ENCODE data around the gene PATE4. TPM values are rescaled to one million over a fixed set of nuclear protein-coding genes. Genes with fewer than 3 reads are reported as not detected.

Gene PATE4
- total RNA-seq, 1 donor from 2014 or later, result not detected

DNA sequence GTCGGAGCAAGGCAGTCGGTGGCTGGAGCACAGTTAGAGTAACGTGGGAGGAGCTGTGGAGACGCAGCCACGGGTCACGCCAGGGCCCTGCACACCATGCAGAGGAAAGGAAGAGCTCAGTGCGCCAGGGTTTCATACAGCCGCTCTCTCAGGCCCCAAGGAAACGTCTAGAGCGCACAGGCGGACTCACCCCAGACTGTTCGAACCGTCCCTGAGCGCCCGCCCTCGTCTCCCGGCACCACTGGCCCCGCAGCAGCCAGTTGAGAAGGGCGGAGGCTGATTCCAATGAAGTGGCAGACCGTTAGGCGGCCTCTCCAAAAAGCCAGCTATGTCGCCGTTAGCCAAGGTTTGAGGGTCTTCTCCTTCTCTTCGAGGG lies 53.9 kb downstream of the PATE4 start:
- Histone ChIP-seq H3K27me3 (no peaks in the 10 kb centered on the region), H3K36me3 (no peaks in the 10 kb centered on the region), H3K9me3 (no peaks in the 10 kb centered on the region), H3K4me1 (peaks cover 25% of the 10 kb centered on the region), H3K27ac (peak overlapping the region; percentile 89), H3K4me3 (peak overlapping the region; percentile 86 to 90)
- intact Hi-C loops (cut with DNase I), result no loop called here
- peak in 1 of 2 donors; percentile 90 for DNase-seq (ENCODE audit: extremely low spot score in 2 of 2)
- TF ChIP-seq, protein P1, sequence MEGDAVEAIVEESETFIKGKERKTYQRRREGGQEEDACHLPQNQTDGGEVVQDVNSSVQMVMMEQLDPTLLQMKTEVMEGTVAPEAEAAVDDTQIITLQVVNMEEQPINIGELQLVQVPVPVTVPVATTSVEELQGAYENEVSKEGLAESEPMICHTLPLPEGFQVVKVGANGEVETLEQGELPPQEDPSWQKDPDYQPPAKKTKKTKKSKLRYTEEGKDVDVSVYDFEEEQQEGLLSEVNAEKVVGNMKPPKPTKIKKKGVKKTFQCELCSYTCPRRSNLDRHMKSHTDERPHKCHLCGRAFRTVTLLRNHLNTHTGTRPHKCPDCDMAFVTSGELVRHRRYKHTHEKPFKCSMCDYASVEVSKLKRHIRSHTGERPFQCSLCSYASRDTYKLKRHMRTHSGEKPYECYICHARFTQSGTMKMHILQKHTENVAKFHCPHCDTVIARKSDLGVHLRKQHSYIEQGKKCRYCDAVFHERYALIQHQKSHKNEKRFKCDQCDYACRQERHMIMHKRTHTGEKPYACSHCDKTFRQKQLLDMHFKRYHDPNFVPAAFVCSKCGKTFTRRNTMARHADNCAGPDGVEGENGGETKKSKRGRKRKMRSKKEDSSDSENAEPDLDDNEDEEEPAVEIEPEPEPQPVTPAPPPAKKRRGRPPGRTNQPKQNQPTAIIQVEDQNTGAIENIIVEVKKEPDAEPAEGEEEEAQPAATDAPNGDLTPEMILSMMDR (IDR thresholded peaks at IDR 0.05), result no peak
- TF ChIP-seq POLR2A (IDR thresholded peaks at IDR 0.05) (no peak), POLR2AphosphoS5 (IDR thresholded peaks at IDR 0.05; ENCODE audit: insufficient read depth in 1 of 2, low read depth in 1 of 2) (no peak)

- H3K36me3 ChIP-seq, result no peaks in the 10 kb centered on the region
- H3K4me3 ChIP-seq, result peak within 1 kb of the TSS; percentile 86 to 90
- peaks cover 25% of the 10 kb centered on the region for H3K4me1 ChIP-seq
- intact Hi-C loops (cut with DNase I), result no loop called here
- H3K9me3 ChIP-seq, result no peaks in the 10 kb centered on the region
- DNase-seq (ENCODE audit: extremely low spot score in 2 of 2), result peak; percentile 96 to 97
- no peaks in the 10 kb centered on the region for H3K27me3 ChIP-seq
- TF ChIP-seq POLR2AphosphoS5 (IDR thresholded peaks at IDR 0.05; ENCODE audit: insufficient read depth in 1 of 2, low read depth in 1 of 2) (peak; percentile 86 to 95), POLR2A (IDR thresholded peaks at IDR 0.05) (peak in 1 of 2 donors; percentile 33)
- TF ChIP-seq, protein P1 (IDR thresholded peaks at IDR 0.05), result no peak
- H3K27ac ChIP-seq, result peak within 1 kb of the TSS; percentile 89
Measured at GRCh38 chr11:125887373-125888324, 54.5 kb downstream of the PATE4 start, which contains the start of gene HYLS1. Gene HYLS1 (plus strand): TSS chr11:125887668. CDS start chr11:125899369, 11,701 bp downstream.

Other genes starting within 250 kb of the PATE4 start
- gene STT3A, start 240.5 kb upstream of the PATE4 start, total RNA-seq, result 91.6 TPM
- gene CHEK1, start 208.2 kb upstream of the PATE4 start, total RNA-seq, result 2.5 TPM
- gene ACRV1, start 152.5 kb upstream of the PATE4 start, total RNA-seq, result not detected
- not detected for gene PATE1, start 87.0 kb upstream of the PATE4 start, total RNA-seq
- not detected for gene PATE2, start 54.5 kb upstream of the PATE4 start, total RNA-seq
- not detected for gene PATE3, start 45.2 kb upstream of the PATE4 start, total RNA-seq
- gene HYLS1, start 54.4 kb downstream of the PATE4 start, total RNA-seq, result 3.7 TPM
- 8.1 TPM for gene PUS3, start 69.9 kb downstream of the PATE4 start, total RNA-seq
- gene DDX25, start 71.2 kb downstream of the PATE4 start, total RNA-seq, result not detected
- gene VSIG10L2, start 112.7 kb downstream of the PATE4 start, total RNA-seq, result 28.2 TPM
- 9.8 TPM for gene CDON, start 229.6 kb downstream of the PATE4 start, total RNA-seq